Mononuclear cell (primary cell): ENCODE data around the gene NCAPH2. TPM values are rescaled to one million over a fixed set of nuclear protein-coding genes. Genes with fewer than 3 reads are reported as not detected.

Experiments used
- H3K27me3 ChIP-seq: 2 replicates; pipeline ENCODE4 v1.6.0; 2011; ENCODE audit warnings: low read length, control low read depth; ENCODE audit not compliant: insufficient read depth
- H3K4me1 ChIP-seq: 2 replicates; pipeline ENCODE4 v1.5.1; 2011; ENCODE audit warnings: mild to moderate bottlenecking, low read length, control low read depth; ENCODE audit not compliant: insufficient read depth
- H3K4me3 ChIP-seq: 2 replicates; pipeline ENCODE4 v1.5.1; 2011; ENCODE audit warnings: mild to moderate bottlenecking, low read length, moderate library complexity
- H3K9me3 ChIP-seq: 2 replicates; pipeline ENCODE4 v1.5.1; 2011; ENCODE audit warnings: low read depth, mild to moderate bottlenecking, control low read depth, low read length
- total RNA-seq: library from RNA; depleted of rRNA; stranded (reverse); fragments of >200 nt; gene quantifications from one replicate; pipeline ENCODE4 v1.2.3, GENCODE V29; 2012

The NCAPH2 gene
- total RNA-seq, 1 donor = 40.6 TPM

DNA sequence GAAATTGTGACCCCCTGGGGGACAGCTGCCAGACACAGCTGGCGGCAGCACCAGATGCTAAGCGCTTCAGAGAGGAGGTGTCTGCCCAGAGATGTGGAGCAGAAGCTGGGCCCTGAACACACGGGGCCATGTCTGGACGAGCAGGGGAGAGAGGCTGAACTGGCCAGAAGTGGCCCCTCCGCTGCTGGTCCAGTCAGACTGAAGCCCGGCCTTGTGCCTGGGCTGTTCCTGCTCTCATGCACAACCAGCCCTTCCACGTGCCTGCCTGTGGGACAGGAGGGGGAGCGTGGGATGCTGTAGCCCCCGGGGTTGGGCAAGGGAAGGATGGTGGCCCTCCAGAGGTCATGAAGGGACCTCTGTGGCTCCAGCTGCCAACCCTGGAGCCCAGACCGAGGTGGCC, 24.9 kb upstream of the NCAPH2 start:
- H3K9me3 ChIP-seq = no peaks in the 10 kb centered on the region
- peaks cover 11% of the 10 kb centered on the region for H3K27me3 ChIP-seq
- H3K4me3 ChIP-seq = no peak overlapping the region
- H3K4me1 ChIP-seq = peaks cover 12% of the 10 kb centered on the region

DNA sequence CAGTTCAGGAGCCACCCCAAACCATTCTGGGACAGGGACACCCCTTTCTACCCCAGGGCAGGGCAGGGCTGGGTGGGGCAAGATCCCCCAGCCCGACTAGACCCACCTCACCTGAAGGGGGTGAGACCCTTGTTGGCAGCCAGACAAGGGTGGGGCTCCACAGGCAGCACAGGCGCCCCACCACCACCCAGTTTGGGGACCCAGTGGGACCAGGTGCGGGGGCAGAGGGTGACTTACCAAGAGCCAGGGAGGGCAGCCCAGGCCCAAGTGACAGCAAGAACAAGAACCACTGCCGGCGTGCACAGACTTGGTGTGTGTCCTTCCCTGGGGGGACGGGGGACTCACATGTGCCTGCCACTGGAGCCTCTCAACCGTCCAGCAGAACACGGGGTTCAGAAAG, 24.5 kb upstream of the NCAPH2 start:
- Histone ChIP-seq H3K9me3 (no peaks in the 10 kb centered on the region), H3K27me3 (peaks cover 11% of the 10 kb centered on the region), H3K4me1 (peaks cover 12% of the 10 kb centered on the region), H3K4me3 (no peak overlapping the region)

GRCh38 chr22:50483977-50484853, 23.8 kb upstream of the NCAPH2 start:
- no peak overlapping the region for H3K4me3 ChIP-seq

DNA sequence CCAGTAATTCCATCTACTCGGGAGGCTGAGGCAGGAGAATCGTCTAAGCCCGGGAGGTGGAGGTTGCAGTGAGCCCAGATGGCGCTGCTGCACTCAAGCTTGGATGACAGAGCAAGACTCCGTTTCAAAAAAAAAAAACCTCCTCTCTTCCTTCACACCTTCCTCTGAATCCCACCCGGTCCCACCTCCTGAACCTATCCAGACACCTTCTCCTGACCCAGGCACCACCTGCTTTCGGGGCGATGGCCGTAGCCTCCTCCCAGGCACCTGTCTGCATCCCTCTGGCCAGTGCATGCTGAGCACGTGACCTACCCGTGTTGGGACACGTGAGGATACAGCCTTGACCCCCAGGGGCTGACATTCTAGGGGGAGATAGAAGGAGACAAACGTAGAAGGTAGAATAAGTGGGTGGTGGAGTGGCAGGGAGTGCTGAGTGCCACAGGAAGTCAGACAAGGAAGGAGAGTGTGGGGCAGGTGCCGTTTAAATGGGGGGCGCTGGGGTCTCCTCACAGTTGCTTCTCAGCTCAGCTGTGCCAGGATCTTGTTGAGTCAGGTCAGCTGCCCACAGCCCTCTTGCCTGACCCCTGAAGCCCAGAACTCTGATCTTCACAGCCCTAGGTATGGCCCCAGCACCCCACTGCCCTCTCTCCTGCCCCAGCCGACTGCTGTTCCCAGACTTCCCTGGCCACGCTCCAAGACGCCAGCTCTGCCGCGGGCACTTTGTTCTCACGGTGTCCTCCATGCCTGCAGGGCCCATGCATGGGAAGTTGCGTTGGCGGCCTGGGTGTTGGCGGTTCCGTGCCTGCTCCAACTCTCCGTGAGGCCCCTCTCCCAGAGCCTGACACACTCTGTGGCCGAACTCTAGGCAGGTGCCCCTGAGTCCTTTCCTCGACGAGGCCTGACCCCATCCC, 22.5 kb upstream of the NCAPH2 start:
- H3K9me3 ChIP-seq = no peaks in the 10 kb centered on the region
- no peak overlapping the region for H3K4me3 ChIP-seq
- peaks cover 3% of the 10 kb centered on the region for H3K27me3 ChIP-seq
- peaks cover 12% of the 10 kb centered on the region for H3K4me1 ChIP-seq

More at GRCh38 chr22:50483977-50484853, 23.8 kb upstream of the NCAPH2 start:
- Histone ChIP-seq H3K9me3 (no peaks in the 10 kb centered on the region), H3K27me3 (peaks cover 11% of the 10 kb centered on the region), H3K4me1 (peaks cover 12% of the 10 kb centered on the region)

DNA sequence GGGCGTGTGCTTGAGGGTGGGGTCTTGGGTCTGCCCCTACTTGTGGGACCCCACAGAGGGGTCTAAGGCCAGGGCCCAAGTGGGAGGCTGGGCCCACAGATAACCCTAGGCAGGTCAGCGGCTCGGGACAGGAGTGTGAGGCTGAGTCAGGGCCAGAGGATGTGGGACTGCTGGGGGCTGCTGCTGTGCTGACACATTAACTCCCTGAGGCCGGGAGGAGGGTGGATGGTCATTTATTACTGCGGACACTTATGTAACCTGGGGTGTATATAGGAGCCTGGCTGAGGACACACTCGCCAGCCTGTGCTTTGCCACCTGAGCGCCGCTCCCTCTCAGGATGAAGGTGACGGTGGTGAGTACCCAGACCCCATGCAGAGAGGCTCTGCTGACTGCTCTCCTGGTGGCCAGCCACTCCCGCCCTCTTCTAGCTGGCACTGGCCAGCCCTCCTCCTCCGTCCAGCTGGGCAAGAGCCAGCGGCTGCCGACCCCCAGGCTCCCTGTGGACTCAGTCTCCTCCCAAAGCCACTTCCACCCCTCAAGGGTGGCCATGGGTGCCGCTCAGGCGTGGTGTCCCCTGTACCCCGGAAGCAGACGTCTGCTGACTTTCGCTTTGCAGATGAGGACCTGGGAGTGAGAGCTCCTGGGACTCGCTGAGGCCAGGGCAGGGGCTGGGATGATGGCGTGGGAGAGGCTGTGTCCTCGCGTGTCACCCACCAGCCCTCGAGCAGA, 21.3 kb upstream of the NCAPH2 start, which contains the start of gene MIOX:
TSS of gene MIOX (plus strand) at position 299 of the 729 bp plus-strand sequence. CDS start at position 338, 39 bp downstream.
- H3K27me3 ChIP-seq = peaks cover 3% of the 10 kb centered on the region
- peaks cover 15% of the 10 kb centered on the region for H3K4me1 ChIP-seq
- H3K9me3 ChIP-seq = no peaks in the 10 kb centered on the region
- no peak within 1 kb of the TSS for H3K4me3 ChIP-seq

DNA sequence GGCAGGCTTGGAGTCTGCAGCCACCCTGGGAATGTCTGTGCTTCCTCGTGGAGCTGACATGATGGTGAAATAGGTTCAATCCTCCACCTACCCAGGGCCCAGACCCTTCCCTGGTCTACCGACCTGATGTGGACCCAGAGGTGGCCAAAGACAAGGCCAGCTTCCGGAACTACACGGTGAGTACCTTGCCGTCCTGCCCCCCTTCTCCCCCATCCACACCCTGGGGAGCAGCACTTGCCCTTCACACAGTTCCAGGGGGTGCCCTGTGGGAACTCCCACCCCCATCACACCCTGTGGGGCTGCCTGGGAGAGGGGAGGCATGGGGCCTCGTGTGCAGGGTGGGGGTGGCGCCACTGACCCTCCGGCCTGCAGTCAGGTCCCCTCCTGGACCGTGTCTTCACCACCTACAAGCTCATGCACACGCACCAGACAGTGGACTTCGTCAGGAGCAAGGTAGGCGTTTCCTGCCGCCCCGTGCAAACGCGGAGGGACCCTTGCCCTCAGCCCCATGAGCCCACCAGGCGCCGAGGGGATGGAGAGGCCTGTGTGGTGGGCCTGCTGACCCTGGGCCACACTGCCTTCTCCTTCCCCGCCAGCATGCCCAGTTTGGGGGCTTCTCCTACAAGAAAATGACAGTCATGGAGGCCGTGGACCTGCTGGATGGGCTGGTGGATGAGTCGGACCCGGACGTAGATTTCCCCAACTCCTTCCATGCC, 20.6 kb upstream of the NCAPH2 start:
- no peaks in the 10 kb centered on the region for H3K27me3 ChIP-seq
- H3K9me3 ChIP-seq = no peaks in the 10 kb centered on the region
- H3K4me3 ChIP-seq = no peak overlapping the region

GRCh38 chr22:50488006-50488677, 19.9 kb upstream of the NCAPH2 start:
- peaks cover 7% of the 10 kb centered on the region for H3K4me1 ChIP-seq
- H3K9me3 ChIP-seq = no peaks in the 10 kb centered on the region
- no peak overlapping the region for H3K4me3 ChIP-seq
- no peaks in the 10 kb centered on the region for H3K27me3 ChIP-seq

More for the DNA sequence above, 20.6 kb upstream of the NCAPH2 start:
- peaks cover 7% of the 10 kb centered on the region for H3K4me1 ChIP-seq

- Histone ChIP-seq H3K4me1 (peaks cover 7% of the 10 kb centered on the region), H3K27me3 (no peaks in the 10 kb centered on the region), H3K4me3 (no peak overlapping the region), H3K9me3 (no peaks in the 10 kb centered on the region)
Observed at GRCh38 chr22:50488886-50489285, 19.1 kb upstream of the NCAPH2 start.

DNA sequence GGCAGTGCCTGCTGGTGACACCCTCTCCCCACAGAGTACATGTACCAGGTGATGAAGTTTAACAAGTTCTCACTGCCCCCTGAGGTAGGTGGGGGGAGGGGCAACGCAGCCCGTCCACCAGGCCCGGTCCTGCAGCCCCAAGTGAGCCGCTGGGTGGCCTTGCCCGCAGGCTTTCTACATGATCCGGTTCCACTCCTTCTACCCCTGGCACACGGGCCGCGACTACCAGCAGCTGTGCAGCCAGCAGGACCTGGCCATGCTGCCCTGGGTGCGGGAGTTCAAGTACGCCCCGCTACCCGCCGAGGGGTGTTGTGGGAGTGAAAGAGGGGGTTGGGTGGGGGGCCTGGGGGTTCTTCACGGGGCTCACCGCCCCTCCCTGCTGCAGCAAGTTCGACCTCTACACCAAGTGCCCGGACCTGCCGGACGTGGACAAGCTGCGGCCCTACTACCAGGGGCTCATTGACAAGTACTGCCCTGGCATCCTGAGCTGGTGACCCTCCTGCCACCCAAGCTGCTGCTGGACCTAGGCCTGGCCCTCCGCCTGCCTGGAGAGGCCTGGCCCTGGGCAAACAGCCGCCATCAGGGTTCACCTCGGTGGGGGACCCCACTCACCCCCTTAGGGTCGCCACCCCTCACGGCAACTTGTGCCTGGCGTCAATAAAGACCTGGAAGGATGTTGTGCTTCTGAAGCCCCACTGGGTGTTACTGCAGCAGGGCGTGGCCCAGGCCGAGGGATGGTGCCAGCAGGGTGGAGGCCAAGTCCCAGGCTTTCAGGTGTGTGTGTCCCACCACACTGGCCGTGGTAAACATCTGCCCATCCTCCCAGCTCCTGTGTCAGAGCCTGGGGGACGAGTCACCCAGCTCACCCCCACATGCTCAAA, 18.4 kb upstream of the NCAPH2 start:
- Histone ChIP-seq H3K4me1 (peaks cover 7% of the 10 kb centered on the region), H3K27me3 (no peaks in the 10 kb centered on the region), H3K9me3 (no peaks in the 10 kb centered on the region), H3K4me3 (no peak overlapping the region)

GRCh38 chr22:50490531-50491308, 17.3 kb upstream of the NCAPH2 start:
- H3K9me3 ChIP-seq = no peaks in the 10 kb centered on the region
- H3K27me3 ChIP-seq = no peaks in the 10 kb centered on the region

GRCh38 chr22:50497093-50497492, 10.9 kb upstream of the NCAPH2 start:
- Histone ChIP-seq H3K9me3 (no peaks in the 10 kb centered on the region), H3K4me1 (peaks cover 4% of the 10 kb centered on the region), H3K27me3 (no peaks in the 10 kb centered on the region), H3K4me3 (no peak overlapping the region)

More at GRCh38 chr22:50490531-50491308, 17.3 kb upstream of the NCAPH2 start:
- Histone ChIP-seq H3K4me3 (no peak overlapping the region), H3K4me1 (peaks cover 7% of the 10 kb centered on the region)

DNA sequence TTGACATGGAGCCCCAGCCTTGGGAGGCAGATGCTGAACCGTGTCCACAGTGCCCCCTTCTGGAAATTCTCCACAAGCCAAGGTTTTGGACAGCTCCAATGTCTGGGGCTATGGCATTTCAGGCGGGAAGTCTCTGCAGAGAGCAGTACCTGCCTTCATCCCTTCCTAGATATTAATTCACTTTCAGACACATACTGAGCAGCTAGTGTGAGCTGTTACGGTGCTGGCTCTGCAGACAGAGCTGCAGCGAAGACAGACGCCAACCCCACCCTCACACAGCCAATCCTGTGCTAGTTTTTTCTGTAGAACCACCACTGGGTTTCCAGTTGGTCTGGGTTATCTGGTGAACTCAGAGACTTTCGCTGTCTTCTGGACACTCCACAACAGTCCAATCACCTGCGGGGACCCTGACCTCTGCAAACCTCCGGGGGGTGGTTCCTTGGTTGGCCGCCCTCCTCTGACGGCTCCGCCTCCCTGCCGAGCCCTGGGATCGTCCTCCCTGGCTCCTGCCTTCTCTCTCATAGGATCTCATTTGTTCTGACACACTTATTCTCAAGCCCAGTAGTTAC, 9.6 kb upstream of the NCAPH2 start:
- H3K27me3 ChIP-seq = no peaks in the 10 kb centered on the region
- peaks cover 4% of the 10 kb centered on the region for H3K4me1 ChIP-seq
- no peak overlapping the region for H3K4me3 ChIP-seq
- H3K9me3 ChIP-seq = no peaks in the 10 kb centered on the region
